Stimulated activated CD4-positive, alpha-beta T cell treated with anti-CD3 and anti-CD28 coated beads, Interleukin-2, amount 100 ng/mL, for 24 hours (primary cell): ENCODE data around the gene PSMA3.

ENCODE experiments used
- DNase-seq, 2 donors: peaks; one replicate each; pipeline ENCODE4 v3.0.0-alpha.2; 2020

Gene PSMA3

DNA sequence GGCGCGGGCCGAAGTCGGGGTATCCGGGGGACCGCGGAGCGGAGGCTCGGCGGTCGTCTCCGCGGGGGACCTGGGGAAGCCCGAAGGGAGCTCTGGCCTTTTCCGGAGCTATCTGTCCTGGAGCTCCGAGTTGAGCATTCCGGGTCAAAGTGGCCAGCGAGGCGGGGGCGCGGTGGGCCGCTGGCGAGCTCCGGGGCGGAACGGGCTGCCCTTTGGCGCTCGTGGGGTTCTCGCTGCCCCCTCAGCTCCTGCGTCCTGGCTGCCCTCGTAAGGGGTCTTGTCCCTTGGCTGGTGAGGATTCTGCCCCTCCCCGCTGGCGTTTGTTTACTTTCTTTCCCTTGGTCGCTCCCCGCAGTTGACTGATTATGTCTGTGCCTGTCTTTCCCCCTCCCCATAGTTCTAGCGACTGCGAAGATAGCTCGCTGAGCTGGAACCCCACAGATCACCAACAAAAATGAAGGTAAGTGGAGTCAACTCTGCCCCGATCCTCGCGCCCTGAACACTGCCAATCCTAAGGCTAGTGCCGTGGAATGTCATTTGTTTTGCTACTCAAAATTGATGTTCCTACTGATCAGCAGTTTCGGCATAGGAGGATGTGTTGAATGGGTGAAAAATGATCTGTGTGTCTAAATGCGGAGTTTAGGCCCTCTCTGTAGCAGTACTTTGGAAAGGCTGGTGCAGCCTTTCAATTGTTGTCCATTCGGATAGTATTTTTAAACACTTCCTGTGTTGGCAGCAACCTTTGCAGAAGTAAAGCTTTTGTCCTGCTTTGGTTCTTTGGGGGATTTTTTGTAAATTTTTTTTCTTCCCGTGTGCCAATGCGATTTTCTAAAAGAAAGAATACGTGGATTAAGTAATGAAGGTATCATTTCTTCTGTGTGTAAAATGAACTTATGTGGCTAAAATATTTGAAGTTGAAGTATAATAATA is 55.0 kb downstream of the PSMA3 start:
- DNase-seq: peak in 1 of 2 donors; percentile 13

DNA sequence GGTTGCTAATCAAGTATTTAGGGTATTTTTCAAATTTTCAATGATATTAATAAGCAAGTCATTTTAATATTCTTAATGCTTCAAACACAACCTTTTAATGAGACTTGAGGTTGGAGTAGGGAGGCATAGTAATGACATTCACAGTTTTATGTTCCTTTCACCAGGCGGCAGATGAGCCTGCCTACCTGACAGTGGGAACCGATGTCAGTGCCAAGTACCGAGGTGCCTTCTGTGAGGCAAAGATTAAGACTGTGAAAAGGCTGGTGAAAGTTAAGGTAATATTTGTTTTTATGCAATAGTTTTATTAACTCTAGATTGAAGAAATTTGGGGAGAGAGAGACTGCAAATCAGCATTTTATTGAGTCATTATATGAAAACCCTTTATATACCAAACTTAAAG is 56.8 kb downstream of the PSMA3 start:
- DNase-seq: no peak

DNA sequence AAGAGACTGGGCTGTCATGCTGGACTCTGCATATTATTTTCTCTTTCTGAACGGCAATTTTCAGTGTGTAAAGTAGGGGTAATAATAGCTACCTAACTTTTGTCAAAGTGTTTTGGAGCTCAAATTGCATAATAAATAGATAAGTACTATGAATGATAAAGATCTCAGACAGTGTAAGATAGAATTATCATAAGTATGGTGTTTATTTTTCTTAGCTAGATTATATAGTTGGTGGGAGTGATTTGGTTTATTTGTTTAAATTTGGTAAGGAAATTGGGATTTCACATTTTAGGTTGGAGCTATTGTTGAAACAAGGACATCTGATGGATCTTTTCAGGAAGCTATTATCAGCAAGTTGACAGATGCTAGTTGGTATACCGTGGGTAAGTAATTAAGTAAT is 61.1 kb downstream of the PSMA3 start:
- DNase-seq: no peak

DNA sequence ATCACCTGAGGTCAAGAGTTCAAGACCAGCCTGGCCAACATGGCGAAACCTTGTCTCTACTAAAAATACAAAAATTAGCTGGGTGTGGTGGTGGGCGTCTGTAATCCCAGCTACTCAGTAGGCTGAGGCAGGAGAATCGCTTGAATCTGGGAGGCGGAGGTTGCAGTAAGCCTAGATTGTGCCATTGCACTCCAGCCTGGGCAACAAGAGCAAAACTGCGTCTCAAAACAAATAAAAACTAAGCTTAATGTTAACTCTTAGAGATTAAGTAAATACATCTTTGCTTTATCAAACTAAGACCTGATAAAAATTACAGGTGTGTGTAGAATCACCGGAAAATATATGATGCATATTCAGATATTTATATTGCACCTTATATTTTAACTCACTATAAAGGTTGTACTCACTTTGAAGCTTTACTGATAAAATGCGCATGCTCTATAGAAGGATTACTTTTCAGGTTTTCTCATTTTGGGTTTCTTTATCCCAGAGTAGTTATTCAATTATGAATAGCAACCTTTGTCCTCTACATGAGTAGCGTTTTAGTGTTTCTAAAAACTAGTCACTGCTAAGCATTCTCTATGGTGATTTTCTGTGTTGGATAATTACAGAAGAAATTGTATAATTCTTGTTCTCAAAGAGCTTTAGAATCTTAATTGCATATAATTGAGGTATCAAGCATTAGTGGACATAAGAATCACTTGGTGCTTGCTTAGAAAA is 63.1 kb downstream of the PSMA3 start:
- no peak for DNase-seq

DNA sequence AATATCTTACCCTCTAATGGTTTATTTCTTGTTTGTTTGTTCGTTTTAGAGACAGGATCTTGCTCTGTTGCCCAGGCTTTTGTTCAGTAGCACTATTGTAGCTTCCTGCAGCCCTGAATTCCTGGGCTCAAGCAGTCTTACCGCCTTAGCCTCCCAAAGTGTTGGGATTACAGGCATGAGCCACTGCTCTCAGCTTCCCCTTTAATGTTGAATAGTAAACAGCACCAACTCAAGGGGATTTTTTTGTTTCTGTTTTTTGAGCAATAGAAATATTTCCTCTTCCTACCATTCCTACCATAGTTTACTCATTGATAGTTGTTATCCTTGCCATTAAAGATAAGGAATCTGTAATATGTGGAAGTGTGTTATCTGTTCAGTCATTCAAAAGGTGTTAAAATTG is 64.4 kb downstream of the PSMA3 start:
- no peak for DNase-seq

DNA sequence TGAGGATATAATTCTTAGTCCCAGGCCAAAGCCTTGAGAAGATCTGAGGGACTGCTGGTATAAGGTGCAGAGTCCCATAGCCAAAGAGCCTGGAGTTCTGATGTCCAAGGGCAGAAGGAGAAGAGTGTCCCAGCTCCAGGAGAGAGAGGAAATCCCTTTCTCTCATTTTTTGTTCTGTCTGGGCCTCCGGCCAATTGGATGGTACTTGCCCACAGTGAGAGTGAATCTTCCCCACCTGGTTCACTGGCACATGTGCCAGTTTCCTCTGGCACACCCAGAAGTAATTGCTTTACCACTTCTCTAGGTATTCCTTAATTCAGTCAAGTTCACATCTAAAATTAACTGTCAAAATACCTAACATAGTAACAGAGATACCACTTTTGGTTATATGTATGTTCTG is 69.1 kb downstream of the PSMA3 start:
- no peak for DNase-seq

DNA sequence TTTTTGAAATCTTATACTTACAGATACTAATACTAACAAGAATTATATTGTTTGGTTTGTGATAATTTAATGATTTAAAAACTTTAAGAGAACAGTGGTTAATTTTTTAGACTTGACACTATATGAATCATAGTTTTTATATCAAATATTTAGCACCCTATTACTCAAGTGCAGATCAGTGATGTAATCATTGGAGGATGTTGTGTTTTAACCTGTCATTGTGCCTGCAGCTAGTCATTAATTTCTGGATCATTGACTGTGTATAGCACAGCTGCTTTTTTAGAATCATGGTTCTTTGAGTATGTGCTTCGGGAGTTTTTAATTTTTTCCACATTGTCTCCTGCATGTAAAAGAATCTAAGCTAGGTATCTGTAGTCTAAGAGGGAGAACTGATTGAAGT is 71.0 kb downstream of the PSMA3 start:
- DNase-seq: no peak
